Fibroblast of lung (primary cell): ENCODE data around the gene SLC31A1.

Source experiments
- CTCF ChIP-seq, 2 donors: IDR thresholded peaks in 1 of 2; conservative IDR thresholded peaks in 1 of 2; 1 replicate in 1 of 2; 2 replicates in 1 of 2; pipeline ENCODE4 v1.5.1; 2011 to 2012; ENCODE audit warnings: low read length in 2 of 2, control low read depth in 1 of 2, inconsistent platforms in 1 of 2, low read depth in 1 of 2, mild to moderate bottlenecking in 1 of 2
- EZH2 ChIP-seq: IDR thresholded peaks from 2 replicates; pipeline ENCODE4 v1.5.1; 2012; ENCODE audit warnings: low read length, control low read depth, mild to moderate bottlenecking; ENCODE audit errors: missing control alignments

DNA sequence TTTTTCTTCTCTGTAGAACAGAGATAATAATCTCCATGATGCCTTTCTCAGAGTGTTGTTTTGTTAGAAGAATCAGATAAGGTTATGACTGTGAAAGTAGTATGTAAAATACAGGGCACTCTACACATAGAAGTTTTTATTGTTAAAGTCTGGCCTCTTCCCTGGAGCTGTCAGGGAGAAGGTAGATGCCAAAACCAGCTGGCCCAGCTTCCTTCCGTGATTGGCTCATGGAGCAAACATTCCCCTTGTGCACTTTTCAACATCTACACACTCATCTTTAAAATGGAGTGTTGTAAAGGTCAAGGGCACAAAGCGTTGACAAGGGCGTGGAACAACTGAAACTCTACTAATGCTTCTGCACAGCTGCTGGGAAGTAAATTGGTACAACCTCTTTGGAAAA is 89.2 kb downstream of the SLC31A1 start:
- TF ChIP-seq CTCF (conservative IDR thresholded peaks at IDR 0.05 in 1 of 2, IDR thresholded peaks at IDR 0.05 in 1 of 2; ENCODE audit: low read depth in 1 of 2, low read length in 2 of 2) (no peak), EZH2 (no peak)
